SH-SY5Y (cell line): ENCODE results near the gene HMGCS2.

Source experiments
- GATA2 ChIP-seq: IDR thresholded peaks from 2 replicates; pipeline ENCODE4 v1.6.1; 2011; ENCODE audit warnings: mild to moderate bottlenecking, low read depth, low read length
- GATA3 ChIP-seq: IDR thresholded peaks from 2 replicates; pipeline ENCODE4 v1.6.1; 2011; ENCODE audit warnings: low read depth, mild to moderate bottlenecking, low read length, moderate library complexity

GRCh38 chr1:119816407-119816806, 47.7 kb upstream of the HMGCS2 start:
- TF ChIP-seq GATA2 (no peak), GATA3 (no peak)
